ENCODE data around the gene SPOCK1. TPM values are rescaled to one million over a fixed set of nuclear protein-coding genes. Genes with fewer than 3 reads are reported as not detected.

SPOCK1 gene
- total RNA-seq, 2 experiments from 2014 or later: not detected

GRCh38 chr5:137507150-137507549 is 8.0 kb upstream of the SPOCK1 start:
- intact Hi-C loops (cut with micrococcal nuclease): no loop called here
- H3K4me3 Mint-ChIP-seq: no peak overlapping the region
- DNase-seq (no peak), ATAC-seq (no peak)
- H3K27me3 Mint-ChIP-seq: peaks cover 12% of the 10 kb centered on the region
- H3K9me3 Mint-ChIP-seq: no peaks in the 10 kb centered on the region
- H3K27ac Mint-ChIP-seq: no peak overlapping the region
- CTCF ChIA-PET: no interaction called here
- no peaks in the 10 kb centered on the region for H3K4me1 Mint-ChIP-seq (ENCODE audit: low read depth)
- POLR2A ChIA-PET: interaction anchor here (0.7 kb wide), 1 partner anchor 157 kb away, joined by 3 read pairs; no protein-coding TSS in a partner anchor
- no peaks in the 10 kb centered on the region for H3K36me3 Mint-ChIP-seq (ENCODE audit: low read depth)
- TF ChIP-seq, protein P1, sequence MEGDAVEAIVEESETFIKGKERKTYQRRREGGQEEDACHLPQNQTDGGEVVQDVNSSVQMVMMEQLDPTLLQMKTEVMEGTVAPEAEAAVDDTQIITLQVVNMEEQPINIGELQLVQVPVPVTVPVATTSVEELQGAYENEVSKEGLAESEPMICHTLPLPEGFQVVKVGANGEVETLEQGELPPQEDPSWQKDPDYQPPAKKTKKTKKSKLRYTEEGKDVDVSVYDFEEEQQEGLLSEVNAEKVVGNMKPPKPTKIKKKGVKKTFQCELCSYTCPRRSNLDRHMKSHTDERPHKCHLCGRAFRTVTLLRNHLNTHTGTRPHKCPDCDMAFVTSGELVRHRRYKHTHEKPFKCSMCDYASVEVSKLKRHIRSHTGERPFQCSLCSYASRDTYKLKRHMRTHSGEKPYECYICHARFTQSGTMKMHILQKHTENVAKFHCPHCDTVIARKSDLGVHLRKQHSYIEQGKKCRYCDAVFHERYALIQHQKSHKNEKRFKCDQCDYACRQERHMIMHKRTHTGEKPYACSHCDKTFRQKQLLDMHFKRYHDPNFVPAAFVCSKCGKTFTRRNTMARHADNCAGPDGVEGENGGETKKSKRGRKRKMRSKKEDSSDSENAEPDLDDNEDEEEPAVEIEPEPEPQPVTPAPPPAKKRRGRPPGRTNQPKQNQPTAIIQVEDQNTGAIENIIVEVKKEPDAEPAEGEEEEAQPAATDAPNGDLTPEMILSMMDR (IDR thresholded peaks at IDR 0.05): no peak

DNA sequence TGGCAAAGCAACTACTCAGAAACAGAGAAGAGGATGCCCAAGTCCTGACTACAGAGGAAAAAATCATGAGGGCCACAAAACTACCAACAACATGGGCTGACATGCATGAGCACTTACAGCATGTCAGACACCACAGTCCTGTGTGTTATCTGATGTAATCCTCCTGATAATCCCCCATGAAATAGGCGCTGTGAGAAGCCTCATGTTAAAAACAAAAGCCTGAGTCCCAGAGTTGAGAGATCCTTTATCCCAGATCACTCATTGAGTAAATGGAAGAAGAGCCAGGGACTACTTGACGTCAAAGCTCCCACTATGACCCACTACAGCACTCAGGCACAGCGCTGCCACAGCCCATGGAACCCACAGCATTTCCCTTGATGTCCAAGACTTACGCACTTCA is 7.2 kb upstream of the SPOCK1 start:
- intact Hi-C loops (cut with micrococcal nuclease): no loop called here
- TF ChIP-seq, protein P1 (IDR thresholded peaks at IDR 0.05): no peak
- Mint-ChIP-seq H3K4me3 (no peak overlapping the region), H3K4me1 (ENCODE audit: low read depth) (no peaks in the 10 kb centered on the region), H3K27me3 (peaks cover 8% of the 10 kb centered on the region), H3K27ac (no peak overlapping the region), H3K36me3 (ENCODE audit: low read depth) (no peaks in the 10 kb centered on the region), H3K9me3 (no peaks in the 10 kb centered on the region)
- ChIA-PET CTCF (interaction anchor here (1.2 to 1.3 kb wide), 2 partner anchors 161 to 185 kb away, joined by 3 read pairs; no protein-coding TSS in a partner anchor), POLR2A (no interaction called here)
- DNase-seq (no peak), ATAC-seq (no peak)

DNA sequence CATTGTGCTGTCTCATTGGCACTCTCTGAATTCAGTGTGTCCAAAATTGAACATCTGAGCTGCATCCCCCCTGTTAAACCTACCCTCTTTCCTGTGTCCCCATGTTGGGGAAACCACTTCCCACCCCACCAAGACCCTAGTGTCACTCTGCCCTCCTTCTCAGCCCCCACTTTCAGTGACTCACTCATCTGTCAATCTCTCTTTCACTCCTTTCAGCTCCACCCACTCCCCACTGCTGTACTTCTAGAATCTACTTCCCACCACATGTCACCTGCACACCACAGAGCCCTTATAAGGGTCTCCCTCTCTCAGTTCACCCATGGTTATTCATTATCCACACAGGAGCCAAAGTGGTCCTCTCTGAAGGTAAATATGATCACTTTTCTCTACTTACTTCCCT is 5.8 kb upstream of the SPOCK1 start:
- H3K27me3 Mint-ChIP-seq: peaks cover 12% of the 10 kb centered on the region
- POLR2A ChIA-PET: no interaction called here
- H3K36me3 Mint-ChIP-seq (ENCODE audit: low read depth): no peaks in the 10 kb centered on the region
- TF ChIP-seq, protein P1 (IDR thresholded peaks at IDR 0.05): no peak
- H3K27ac Mint-ChIP-seq: no peak overlapping the region
- H3K9me3 Mint-ChIP-seq: no peaks in the 10 kb centered on the region
- no peak for DNase-seq
- CTCF ChIA-PET: no interaction called here
- intact Hi-C loops (cut with micrococcal nuclease): no loop called here
- H3K4me3 Mint-ChIP-seq: no peak overlapping the region
- H3K4me1 Mint-ChIP-seq (ENCODE audit: low read depth): no peaks in the 10 kb centered on the region
- no peak for ATAC-seq

DNA sequence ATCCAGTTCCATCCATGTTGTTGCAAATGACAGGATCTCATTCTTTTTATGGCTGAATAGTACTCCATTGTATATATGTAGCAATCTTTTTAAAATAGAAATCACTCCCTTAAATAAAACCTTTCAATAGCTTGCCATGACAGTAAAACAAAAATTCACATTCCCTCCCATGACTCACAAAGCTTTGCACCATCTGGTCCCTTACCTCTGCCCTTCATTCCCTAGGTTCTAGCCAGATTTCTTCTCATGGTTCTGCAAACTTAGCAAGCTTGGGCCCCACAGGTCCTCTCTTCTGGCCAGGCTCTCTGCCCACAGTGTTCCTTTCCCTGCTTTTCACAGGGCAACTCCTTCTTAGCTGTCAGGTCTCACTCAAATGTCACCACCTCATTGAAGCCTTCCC is 4.3 kb upstream of the SPOCK1 start:
- Mint-ChIP-seq H3K36me3 (ENCODE audit: low read depth) (no peaks in the 10 kb centered on the region), H3K4me3 (no peak overlapping the region), H3K27ac (no peak overlapping the region), H3K9me3 (no peaks in the 10 kb centered on the region), H3K4me1 (ENCODE audit: low read depth) (no peaks in the 10 kb centered on the region), H3K27me3 (peaks cover 12% of the 10 kb centered on the region)
- TF ChIP-seq, protein P1 (IDR thresholded peaks at IDR 0.05): no peak
- no peak for ATAC-seq
- CTCF ChIA-PET: interaction anchor here (0.7 to 1.4 kb wide), 2 partner anchors 13 to 183 kb away, joined by 3 read pairs; no protein-coding TSS in a partner anchor
- POLR2A ChIA-PET: no interaction called here
- DNase-seq: no peak
- intact Hi-C loops (cut with micrococcal nuclease): no loop called here

GRCh38 chr5:137502632-137503031 is 3.5 kb upstream of the SPOCK1 start:
- no peaks in the 10 kb centered on the region for H3K4me1 Mint-ChIP-seq (ENCODE audit: low read depth)
- ChIA-PET CTCF (no interaction called here), POLR2A (no interaction called here)
- ATAC-seq: no peak
- TF ChIP-seq, protein P1 (IDR thresholded peaks at IDR 0.05): no peak
- H3K4me3 Mint-ChIP-seq: no peak overlapping the region
- H3K36me3 Mint-ChIP-seq (ENCODE audit: low read depth): no peaks in the 10 kb centered on the region
- H3K27ac Mint-ChIP-seq: no peak overlapping the region
- peaks cover 19% of the 10 kb centered on the region for H3K27me3 Mint-ChIP-seq
- intact Hi-C loops (cut with micrococcal nuclease): no loop called here
- no peaks in the 10 kb centered on the region for H3K9me3 Mint-ChIP-seq
- no peak for DNase-seq
